ENCODE data around the gene CCNG2.

The CCNG2 gene

GRCh38 chr4:77156533-77156911, 485 bp upstream of the CCNG2 start:
- Histone ChIP-seq H3K79me2 (ENCODE audit: insufficient read depth, low read length) (peaks cover 22% of the 10 kb centered on the region; the same call in 1 of the 2 replicates), H3K27ac (ENCODE audit: low read depth, low read length) (peak overlapping the region; percentile 100), H3K27me3 (ENCODE audit: low read length) (no peaks in the 10 kb centered on the region), H3K36me3 (ENCODE audit: low read length) (peaks cover 18% of the 10 kb centered on the region; the same call in 1 of the 2 replicates), H3K4me3 (ENCODE audit: insufficient read depth, low read length, poor library complexity, severe bottlenecking) (peak overlapping the region; percentile 94), H3F3A (ENCODE audit: insufficient read depth) (peaks cover 38% of the 10 kb centered on the region), H3K9me2 (replicated peaks; ENCODE audit: insufficient read depth, low read length) (no peaks in the 10 kb centered on the region), H3K9ac (ENCODE audit: low read length) (peak overlapping the region; percentile 85), H2AFZ (ENCODE audit: low read depth, low read length, severe bottlenecking) (peak overlapping the region; percentile 94), H4K20me1 (ENCODE audit: low read depth, low read length) (no peaks in the 10 kb centered on the region), H3K9me3 (ENCODE audit: insufficient read depth, low read length) (no peaks in the 10 kb centered on the region), H3K4me2 (ENCODE audit: low read depth, low read length, poor library complexity, severe bottlenecking) (peak overlapping the region; percentile 97)
- TF ChIP-seq EZH2phosphoT487 (conservative IDR thresholded peaks at IDR 0.05; ENCODE audit: low read length): no peak
- TF ChIP-seq, protein P1, sequence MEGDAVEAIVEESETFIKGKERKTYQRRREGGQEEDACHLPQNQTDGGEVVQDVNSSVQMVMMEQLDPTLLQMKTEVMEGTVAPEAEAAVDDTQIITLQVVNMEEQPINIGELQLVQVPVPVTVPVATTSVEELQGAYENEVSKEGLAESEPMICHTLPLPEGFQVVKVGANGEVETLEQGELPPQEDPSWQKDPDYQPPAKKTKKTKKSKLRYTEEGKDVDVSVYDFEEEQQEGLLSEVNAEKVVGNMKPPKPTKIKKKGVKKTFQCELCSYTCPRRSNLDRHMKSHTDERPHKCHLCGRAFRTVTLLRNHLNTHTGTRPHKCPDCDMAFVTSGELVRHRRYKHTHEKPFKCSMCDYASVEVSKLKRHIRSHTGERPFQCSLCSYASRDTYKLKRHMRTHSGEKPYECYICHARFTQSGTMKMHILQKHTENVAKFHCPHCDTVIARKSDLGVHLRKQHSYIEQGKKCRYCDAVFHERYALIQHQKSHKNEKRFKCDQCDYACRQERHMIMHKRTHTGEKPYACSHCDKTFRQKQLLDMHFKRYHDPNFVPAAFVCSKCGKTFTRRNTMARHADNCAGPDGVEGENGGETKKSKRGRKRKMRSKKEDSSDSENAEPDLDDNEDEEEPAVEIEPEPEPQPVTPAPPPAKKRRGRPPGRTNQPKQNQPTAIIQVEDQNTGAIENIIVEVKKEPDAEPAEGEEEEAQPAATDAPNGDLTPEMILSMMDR (IDR thresholded peaks at IDR 0.05; ENCODE audit: insufficient read depth, low read length, poor library complexity, severe bottlenecking): no peak

DNA sequence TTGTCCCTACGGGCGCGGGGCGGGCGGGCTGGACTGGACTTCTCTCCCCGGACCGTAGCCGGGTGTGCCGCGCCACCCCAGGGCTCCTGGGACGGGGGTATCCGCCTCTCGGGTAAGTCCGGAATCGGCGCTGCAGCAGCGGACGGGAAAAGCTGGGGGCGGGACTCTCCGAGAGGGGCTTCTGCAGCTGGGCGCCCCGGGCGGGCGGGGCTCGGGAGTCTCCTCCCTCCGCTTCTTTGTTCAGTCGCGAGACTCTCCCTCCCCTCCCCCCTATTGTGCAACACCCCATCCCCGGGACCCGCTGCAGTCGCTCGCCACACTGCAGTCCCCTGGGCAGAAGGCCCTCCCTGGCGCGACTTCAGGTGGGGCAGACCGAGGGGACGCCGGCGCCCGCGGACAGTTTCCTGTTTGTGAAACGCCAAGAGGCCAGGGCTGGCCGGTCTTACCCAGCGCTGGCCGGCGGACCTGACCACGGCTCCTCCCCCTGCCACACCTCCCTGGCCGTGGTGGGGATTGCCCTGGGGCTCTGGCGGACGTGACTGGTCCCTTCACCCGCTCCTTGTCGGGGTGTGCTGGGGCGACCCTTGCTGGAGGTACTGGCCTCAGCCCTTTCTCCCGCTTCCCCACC, 966 bp downstream of the CCNG2 start:
- Histone ChIP-seq H3K9me3 (ENCODE audit: insufficient read depth, low read length) (no peaks in the 10 kb centered on the region), H3K4me3 (ENCODE audit: insufficient read depth, low read length, poor library complexity, severe bottlenecking) (peak overlapping the region; percentile 94), H3K4me2 (ENCODE audit: low read depth, low read length, poor library complexity, severe bottlenecking) (peak overlapping the region; percentile 74), H3K27me3 (ENCODE audit: low read length) (no peaks in the 10 kb centered on the region), H3K9ac (ENCODE audit: low read length) (peak overlapping the region; percentile 85), H2AFZ (ENCODE audit: low read depth, low read length, severe bottlenecking) (no peak overlapping the region), H3F3A (ENCODE audit: insufficient read depth) (peaks cover 28% of the 10 kb centered on the region), H3K9me2 (replicated peaks; ENCODE audit: insufficient read depth, low read length) (no peaks in the 10 kb centered on the region), H4K20me1 (ENCODE audit: low read depth, low read length) (no peaks in the 10 kb centered on the region), H3K79me2 (ENCODE audit: insufficient read depth, low read length) (peaks cover 22% of the 10 kb centered on the region; the same call in 1 of the 2 replicates), H3K36me3 (ENCODE audit: low read length) (peaks cover 26% of the 10 kb centered on the region; the same call in 1 of the 2 replicates), H3K27ac (ENCODE audit: low read depth, low read length) (peak overlapping the region; percentile 100)
- TF ChIP-seq, protein P1 (IDR thresholded peaks at IDR 0.05; ENCODE audit: insufficient read depth, low read length, poor library complexity, severe bottlenecking): no peak
- TF ChIP-seq EZH2phosphoT487 (conservative IDR thresholded peaks at IDR 0.05; ENCODE audit: low read length): no peak

GRCh38 chr4:77158487-77158861, 1.5 kb downstream of the CCNG2 start:
- no peaks in the 10 kb centered on the region for H3K9me3 ChIP-seq (ENCODE audit: insufficient read depth, low read length)
- peak overlapping the region; percentile 74 for H3K4me2 ChIP-seq (ENCODE audit: low read depth, low read length, poor library complexity, severe bottlenecking)
- peaks cover 31% of the 10 kb centered on the region; the same call in 1 of the 2 replicates for H3K36me3 ChIP-seq (ENCODE audit: low read length)
- no peaks in the 10 kb centered on the region for H4K20me1 ChIP-seq (ENCODE audit: low read depth, low read length)
- H3K9ac ChIP-seq (ENCODE audit: low read length): peak overlapping the region; percentile 85
- H3K4me3 ChIP-seq (ENCODE audit: insufficient read depth, low read length, poor library complexity, severe bottlenecking): peak overlapping the region; percentile 94
- H3K9me2 ChIP-seq (replicated peaks; ENCODE audit: insufficient read depth, low read length): no peaks in the 10 kb centered on the region
- peaks cover 22% of the 10 kb centered on the region; the same call in 1 of the 2 replicates for H3K79me2 ChIP-seq (ENCODE audit: insufficient read depth, low read length)
- no peaks in the 10 kb centered on the region for H3K27me3 ChIP-seq (ENCODE audit: low read length)
- TF ChIP-seq EZH2phosphoT487 (conservative IDR thresholded peaks at IDR 0.05; ENCODE audit: low read length): no peak
- TF ChIP-seq, protein P1 (IDR thresholded peaks at IDR 0.05; ENCODE audit: insufficient read depth, low read length, poor library complexity, severe bottlenecking): no peak
- no peak overlapping the region for H2AFZ ChIP-seq (ENCODE audit: low read depth, low read length, severe bottlenecking)
- H3F3A ChIP-seq (ENCODE audit: insufficient read depth): peaks cover 28% of the 10 kb centered on the region
- H3K27ac ChIP-seq (ENCODE audit: low read depth, low read length): peak overlapping the region; percentile 29; the same call in 1 of the 2 replicates
